Measurements from ENCODE around the gene SIRT7.
A peak's percentile ranks its signal among the peaks of the same experiment; 100 is the strongest.

Gene SIRT7

DNA sequence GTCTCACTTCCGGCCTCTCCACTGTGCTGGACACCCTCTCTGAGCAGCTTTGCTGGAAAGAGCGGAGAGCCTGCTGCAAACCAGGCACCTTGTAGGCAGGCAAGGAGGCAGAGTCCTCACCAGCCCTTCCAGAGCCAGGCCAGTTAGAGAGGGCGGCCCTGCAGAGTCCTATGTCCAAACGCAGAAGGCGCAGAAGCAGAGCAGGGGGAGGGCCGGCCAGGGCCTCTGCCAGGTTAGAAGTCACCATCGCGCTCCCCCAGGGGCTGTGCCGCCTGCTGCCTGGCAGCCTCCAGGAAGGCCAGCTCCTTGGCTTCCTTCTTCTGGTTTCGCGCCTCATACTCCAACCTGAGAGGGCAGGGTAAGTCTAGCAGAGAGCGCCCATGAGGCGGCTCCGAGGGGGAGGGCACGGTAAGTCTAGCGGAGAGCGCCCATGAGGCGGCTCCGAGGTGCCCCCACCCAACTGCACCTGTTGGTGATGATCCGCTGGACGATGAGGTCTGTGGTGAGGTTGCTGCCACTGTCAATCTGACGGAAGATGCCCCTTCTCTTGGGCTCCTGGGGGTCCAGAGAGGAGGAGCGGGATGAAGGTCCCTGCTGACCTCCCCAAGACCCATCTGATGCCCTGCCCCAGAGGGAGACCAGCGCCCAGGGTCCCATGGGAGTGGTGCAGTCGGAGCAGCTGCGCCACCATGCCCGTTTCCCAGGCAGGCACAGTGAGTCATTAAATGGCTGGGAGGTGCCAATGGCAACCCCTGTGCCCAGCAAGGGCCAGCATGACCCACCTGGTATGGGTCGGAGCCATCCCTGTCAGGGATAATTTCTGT is 13.2 kb downstream of the SIRT7 start:
- no peak for DNase-seq

DNA sequence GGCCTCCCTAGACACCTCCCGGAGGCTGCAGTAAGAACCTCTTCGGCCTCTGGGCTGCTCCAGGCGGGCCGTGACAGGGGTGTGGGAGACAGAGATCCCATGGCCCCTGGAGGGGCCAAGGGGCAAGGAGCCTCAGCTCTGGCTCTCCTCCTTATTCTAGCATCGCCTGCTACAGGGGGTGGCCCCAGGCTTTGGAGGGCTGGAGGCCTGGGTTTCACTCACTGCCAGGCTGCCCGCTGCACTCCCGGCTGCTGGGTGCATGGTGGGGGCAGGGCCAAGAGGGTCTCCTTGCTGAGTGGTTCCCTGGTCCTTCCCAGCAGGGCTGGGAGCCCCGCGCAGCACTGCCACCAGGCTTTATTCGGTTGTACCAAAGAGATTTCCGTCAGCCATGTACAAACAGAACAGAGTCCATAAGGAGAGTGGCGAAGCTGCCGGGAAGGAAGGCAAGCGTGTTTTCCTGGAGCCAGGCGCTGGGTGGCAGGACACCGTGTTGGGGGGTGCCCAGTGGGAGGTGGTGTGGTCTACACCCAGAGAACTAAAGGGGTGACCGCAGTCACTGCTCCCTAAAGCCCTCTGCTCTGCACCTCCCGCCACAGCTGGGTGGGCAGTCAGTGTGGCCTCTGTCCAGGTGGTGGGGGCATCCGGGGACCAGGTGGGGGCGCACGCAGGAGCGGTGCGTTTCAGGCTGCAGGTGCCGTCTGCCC is 13.9 kb downstream of the SIRT7 start:
- no peak for DNase-seq

DNA sequence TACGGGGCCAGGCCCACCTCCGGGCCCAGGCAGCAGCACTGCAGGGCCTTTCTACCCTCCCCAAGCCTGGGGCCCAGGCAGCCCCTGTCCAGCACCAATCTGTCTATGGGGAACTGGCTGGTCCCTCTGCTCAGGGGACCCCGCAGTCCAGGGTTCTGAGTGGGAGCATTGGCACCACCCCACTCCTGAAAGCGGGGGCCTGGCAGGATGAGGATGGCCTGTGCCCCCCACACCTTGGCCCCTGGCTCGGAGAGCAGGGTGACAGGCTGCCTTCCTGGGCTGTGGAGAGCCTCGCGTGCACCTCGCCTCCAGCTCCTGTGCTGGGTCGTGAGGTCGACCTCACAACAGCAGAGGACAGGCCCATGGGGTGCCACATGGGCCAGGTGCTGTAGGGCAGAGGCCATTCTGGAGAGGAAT is 14.6 kb downstream of the SIRT7 start:
- no peak for DNase-seq

DNA sequence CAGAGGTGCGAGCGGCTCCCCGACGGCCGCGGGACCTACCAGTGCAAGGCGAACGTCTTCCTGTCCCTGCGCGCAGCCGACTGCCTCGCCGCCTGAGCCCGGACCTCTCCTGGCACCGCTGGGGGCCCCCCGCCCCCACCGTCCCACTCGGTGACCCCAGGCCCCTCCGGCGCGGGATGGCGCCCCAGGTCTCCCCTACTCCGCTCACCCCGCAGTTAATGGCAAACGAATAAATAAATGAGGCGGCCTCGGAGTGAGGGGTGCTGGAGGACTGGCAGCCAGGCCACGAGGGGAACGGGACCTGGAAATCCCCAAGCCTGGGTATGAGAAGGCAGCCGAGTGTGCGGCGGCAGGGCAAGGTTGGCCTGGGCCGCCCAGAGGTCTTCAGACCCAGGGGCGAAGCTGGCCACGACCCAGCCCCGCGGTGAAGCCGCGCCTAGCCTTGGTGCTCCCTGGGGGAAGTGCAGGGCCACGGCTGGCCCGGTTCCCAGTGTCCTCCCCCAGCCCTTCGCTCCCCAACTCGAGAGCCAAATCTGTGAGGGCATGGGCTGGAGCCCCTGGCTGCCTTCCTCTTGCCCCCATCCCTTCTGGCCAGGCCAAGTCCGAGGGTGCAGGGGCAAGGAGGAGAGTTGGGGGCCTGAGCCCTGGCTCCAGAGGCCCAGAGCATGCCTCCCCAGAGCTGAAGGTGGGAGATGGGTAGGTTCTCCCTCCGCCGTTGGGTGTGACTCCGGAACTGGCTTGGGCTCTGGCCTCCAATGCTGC is 15.1 kb downstream of the SIRT7 start:
- DNase-seq, result peak; percentile 28

DNA sequence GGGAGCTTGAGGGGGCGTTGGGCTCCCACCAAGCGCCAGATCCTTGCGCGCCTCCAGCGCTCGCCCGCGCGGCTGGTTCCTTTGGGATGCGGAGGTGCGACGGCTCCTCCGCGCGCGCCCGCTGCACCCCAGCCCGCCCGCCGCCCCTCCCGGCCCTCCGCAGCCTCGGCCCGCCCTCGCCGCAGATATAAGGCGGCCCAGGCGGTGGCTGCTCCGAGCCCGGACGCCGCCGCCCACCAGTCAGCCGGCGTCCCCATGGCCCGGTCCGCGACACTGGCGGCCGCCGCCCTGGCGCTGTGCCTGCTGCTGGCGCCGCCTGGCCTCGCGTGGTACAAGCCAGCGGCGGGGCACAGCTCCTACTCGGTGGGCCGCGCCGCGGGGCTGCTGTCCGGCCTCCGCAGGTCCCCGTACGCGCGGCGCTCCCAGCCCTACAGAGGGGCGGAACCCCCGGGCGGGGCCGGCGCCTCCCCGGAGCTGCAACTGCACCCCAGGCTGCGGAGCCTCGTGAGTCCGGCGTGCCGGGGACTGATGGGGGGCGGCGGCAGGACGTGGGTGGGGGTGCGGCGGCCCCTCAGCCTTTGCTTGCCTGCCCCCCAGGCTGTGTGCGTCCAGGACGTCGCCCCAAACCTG is 15.8 kb downstream of the SIRT7 start, which contains the start of gene NPB:
TSS of gene NPB (plus strand) at position 216 of the 630 bp plus-strand sequence. CDS start at position 256, 40 bp downstream.
- DNase-seq, result peak; percentile 57

DNA sequence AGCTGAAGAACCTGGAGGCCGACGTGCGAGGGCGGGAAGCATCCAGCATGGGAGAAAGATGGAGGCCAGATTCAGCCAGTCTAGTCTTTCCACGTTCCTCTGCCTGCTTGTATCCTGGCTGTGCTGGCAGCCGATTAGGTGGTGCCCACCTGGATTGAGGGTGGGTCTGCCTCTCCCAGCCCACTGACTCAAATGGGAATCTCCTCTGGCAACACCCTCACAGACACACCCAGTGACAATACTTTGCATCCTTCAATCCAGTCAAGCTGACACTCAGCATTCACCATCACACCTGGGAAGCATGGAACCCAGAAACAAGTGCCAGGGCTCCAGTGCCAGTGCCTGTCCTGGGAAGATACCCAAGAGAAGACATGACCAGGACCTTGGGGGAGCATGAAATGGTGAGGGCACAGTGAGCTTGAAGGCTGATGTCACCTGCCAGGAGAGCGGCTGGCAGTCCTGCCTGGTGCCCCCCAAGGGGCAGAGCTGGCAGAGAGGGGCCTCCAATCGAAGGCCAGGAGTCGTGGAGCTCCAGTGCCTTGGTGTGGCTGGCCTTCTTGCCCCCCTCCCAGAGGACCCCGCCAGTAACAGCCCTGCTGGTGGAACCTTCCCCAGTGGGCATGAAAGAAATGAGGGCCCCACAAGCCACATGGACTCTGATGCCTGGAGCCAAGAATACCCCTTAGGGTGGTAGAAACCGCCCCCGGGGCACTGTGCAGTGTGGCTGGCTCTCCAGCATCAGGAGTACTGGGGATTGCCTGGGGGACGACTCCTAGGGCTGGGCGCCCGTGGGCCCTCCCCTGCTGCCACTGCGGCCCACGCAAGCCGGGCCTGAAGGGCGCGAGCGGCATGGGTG is 16.6 kb downstream of the SIRT7 start:
- DNase-seq, result no peak

DNA sequence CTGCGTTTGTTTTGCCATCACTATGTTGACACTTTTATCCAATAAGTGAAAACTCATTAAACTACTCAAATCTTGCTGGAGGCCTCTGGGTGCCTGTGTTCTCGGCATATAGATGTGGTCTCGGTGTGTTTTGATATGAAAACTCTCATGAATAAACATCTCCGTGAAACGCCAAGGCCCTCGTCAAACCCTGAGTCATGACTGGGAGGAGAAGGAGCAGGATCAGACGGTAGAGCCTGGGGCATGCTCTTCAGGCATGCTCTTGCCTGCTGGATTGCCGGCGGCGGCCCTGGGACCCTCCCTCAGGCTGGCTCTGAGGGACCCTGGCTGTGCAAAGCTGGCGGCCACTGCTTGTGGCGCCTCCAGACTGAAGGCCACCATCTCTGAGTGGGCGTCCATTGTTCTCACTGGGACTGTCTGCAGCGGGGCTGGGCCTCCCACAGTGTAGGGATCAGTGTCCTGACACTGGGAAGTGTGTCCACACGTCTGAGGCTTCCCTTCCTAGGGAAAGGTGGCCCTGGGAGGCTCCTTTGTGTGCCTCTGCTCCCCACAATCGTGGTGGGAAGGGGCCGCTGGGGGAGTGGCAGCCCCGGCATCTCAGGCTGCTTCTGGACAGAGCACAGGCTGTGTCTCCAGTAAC is 17.7 kb downstream of the SIRT7 start:
- no peak for DNase-seq

DNA sequence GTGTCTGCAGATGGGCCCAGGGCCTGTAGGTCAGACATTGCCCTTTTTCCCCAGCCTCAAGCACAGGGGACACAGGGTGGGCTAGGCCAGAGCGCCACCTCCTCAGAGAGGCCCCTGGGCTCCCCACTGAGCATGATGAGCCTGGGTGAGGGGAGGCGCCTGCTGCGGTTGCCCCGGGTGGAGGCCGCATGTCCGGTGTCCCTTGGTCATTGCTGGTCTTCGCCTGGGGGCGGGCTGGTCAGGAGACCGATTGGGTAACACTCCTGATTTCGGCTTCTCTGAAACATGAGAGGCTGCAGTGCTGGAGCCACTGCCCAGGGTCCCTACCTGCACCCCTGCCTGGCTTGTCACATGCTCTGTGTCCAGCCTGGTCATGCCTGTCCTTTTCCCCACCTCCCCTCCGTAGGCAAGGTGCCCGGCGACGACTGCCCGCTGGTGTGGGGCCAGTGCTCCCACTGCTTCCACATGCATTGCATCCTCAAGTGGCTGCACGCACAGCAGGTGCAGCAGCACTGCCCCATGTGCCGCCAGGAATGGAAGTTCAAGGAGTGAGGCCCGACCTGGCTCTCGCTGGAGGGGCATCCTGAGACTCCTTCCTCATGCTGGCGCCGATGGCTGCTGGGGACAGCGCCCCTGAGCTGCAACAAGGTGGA is 18.3 kb downstream of the SIRT7 start:
- no peak for DNase-seq

DNA sequence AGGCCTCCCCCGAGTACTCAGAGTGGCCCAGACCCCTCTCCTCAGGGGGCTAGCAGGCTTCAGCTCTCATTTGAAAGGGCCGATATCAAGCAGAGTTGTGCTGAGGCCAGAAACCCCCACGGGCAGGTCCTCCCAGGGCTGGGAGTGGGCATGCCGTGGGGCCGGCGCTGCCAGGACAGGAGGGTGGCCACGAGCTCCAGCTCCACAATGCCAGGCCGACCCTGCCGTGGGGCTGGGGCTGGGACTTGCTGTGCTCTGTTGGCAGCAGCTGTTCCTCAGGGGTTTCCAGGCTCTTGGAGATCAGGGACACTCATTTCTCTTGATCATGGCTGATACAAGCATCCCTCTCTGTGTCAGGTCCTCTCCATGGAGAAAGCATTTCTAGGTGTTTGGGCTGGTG is 19.1 kb downstream of the SIRT7 start:
- DNase-seq, result no peak

DNA sequence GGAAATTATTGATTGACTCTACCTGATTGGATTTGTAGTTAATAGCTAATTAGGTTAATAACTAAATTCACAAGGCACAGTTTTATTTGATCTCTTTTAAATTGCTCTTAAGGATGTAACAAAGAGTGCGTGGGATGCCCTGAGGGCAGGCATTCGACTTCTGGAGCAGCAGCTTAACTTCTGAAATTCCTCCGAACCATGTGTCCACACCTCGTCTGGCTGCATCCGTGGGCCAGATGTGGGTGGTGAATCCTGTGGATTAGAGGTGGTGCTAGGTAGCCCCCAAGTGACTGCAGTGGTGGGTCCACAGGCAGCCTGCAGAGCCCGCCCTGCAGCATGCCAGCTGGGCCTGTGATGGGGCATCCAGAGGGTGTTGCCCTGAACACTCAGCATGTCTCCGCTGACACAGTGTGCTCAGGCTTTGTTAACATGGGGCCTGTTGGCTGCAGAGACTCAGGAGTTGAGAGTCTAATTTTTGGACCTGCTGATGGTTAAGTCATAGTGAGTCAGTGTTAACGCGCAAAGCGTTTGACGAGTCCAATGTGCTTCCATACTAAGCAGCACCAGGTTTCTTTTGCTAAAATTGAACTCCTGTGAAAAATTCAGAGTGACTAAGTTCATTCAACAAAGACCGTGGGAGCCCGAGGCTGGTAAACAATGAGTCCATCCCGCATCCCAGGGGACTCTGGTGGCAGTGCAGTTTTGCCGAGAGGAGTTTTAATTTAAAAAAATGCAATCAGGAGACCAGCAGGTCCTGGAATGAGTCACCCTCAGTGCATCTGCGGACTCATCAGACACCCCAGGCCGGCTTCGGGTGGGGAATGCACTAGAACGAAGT is 19.7 kb downstream of the SIRT7 start:
- DNase-seq, result no peak

DNA sequence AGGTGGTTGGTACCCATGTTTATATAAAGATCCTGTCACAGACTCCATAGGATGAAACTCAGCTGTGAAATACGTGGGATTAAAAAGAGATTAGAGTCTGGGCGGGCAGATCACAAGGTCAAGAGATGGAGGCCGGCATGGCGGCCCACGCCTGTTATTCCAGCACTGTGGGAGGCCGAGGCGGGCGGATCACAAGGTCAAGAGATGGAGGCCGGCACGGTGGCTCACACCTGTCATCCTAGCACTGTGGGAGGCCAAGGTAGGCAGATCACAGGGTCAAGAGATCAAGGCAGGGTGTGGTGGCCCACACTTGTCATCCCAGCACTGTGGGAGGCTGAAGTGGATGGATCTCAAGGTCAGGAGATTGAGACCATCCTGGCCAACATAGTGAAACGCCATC is 22.6 kb downstream of the SIRT7 start:
- DNase-seq, result no peak

DNA sequence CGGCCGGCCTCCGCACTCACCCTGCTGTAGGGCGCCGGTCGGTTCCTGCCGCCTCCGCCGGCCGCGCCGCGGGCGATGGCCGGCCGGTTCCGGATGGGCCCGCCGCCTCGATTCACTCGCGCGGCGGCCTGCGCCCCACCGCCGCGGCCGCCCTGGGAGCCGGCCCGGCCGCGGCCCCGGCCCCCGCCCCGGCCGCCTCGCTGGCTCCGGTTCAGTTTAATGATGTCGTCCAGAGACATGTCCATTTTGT is 26.7 kb downstream of the SIRT7 start:
- DNase-seq, result no peak

DNA sequence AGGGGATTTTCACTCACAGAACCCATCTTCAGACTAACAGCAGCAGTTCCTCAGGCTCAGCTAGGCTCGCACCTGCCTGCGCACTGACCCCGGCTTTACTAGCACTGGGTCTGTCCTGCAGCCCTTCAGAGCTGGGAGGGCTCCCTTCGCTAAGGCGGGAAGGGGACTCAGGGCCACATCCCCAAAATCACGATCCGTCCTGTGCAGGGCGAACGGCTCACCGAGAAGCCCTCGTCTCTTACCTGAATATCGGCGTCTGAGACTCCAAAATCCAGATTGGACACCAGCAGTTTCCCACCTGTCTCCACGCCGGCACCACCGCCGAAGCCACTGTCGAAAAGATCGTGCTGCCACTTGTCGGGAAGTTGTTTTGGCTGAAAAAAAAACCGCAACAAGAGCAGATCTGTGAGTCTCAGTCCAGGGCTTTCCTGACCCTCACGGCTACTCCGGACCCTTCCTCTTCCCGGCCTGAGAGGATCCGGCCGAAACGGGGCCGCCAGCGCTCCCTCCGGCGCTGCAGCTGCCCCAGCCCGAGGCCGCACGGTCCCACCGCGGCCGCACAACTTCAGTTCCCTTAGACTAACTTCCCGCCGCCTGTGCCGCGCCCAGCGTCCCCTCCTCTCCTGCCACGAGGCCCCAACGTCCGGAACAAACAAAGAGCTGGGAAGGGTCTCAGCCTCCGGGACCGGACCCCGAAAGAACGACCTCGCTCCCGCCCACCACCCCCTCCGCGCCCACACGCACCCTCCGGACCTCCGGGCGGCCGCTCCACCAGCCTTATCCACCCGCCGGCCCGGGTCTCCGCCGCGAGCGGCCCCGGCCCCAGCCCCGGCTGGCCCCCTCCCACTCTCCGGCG is 27.3 kb downstream of the SIRT7 start:
- peak; percentile 37 for DNase-seq

DNA sequence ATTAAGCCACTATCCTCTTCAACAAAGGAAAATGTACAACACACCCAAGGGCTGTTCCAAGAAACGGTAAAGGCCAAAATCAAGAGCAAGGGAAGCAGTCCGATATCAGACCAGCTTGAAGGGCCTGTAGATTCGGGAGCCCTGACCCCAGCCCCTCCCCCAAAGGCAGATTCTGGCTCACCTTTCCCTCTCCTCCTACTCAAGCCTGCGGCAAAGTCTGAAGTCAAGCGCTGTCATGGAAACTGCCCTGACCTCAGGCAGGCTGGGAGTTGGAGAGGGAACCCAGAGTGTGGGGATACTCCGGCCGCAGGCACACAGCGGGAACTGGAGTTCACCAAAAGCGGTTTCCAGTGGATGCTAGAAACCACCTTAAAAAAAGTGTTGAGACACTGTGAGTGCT is 28.4 kb downstream of the SIRT7 start:
- DNase-seq, result no peak

DNA sequence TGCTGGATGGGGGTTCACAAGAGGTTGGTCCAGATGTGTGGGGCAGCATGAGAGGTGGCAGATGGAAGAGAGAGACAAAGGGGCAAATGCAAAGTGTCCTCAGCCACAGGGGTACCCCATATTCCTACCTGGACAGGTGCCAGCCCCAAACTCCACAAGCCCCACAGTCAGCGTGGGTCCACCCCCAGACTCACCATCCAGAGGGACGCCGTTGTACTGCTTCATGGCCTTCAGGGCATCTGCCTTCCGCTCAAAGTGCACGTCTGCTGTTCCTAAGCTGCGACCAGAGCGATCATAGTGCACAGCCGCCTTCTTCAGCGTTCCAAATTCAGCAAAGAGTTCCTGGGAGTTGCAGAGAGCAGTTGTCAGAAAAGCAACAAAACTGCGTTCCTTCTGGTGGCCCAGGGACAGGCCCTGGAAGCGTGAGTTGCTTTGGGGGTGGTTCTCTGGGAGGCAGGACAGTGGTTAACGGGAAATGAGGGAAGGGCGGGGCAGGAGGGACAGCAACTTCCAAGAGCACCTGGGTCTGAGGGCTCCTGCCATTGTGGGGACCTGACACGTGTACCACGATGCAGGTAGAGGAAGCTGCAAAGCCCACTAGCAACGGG is 28.9 kb downstream of the SIRT7 start:
- no peak for DNase-seq

DNA sequence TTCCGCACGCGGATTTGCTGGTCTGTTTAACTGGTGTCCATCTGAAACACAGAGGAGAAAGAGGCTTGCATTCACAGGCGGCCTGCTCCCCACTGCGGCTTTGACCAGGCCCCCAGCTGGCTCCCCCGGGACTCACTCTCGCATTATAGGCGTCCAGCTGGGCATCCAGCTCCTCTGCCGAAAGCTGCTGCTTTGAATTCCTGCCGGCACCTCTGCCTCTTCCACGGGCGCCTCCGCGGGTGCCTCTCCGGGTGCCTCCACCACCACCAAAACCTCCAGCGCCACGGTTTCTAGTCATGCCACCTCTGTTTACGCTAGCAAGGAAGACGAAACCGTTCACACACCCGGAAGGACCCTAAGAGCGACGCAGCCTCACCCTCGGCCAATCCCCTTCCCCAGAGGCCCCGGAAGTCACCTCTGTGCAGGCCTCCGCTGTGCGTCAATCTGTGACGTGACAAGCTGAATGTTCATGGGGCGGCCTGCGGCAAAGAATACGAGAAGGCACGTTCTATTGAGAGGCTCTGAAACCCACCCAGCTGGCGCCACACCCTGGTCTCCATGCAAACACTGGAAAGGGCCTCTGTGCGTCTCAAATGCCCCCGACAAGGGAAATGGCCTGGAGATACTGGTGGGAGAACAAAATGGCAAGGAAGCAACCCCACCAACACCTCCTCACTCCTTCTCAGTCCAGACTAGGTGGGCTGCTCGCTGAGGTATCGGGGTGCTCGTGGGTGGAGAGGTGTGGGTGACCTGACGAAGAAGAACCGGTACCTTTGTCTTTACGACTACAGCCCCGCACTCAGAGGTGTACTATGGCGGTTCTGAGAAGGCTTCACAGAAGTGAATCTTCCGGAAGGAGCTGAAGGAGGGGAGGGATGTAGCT is 29.6 kb downstream of the SIRT7 start:
- DNase-seq, result no peak

DNA sequence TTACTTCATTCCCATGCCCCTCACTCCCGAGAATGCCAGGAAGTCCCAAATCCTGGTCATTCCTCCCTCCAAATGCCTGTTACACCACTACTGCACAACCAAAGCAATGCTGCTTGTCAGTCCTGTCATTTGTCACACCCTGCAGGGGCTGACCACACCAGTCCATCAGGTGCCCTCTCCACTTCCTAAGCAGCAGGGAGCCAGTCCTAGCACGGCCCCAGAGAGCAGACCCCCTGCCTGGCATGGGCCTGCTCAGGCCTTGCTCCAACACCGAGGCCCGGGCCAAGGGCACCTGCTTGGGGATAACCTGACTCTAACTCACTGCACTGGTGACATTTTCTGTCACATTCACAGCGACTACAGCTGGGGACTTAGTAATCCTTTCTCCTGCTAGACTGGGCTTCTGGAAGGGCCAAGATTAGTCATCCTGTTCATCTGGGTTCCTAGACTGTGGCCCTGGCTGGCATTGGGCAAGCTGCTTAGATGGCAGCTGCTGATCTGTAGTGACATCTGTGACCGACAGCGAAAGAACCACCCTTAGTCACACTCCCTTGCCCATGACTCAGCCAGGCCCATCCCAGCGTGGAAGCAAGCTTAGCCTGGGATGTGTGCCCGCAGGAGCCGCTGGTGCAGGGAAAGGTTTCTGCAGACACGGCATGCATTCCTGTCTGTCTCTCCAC is 32.0 kb downstream of the SIRT7 start:
- DNase-seq, result peak; percentile 83

Data from hematopoietic multipotent progenitor cell treated with erythropoietin and hydrocortisone succinate and interleukin-3 and kit ligand, for 8 days (in vitro differentiated cells).